Sigmoid colon (tissue), 3 donors: ENCODE results near the gene OR10P1.

Source experiments
- POLR2A ChIP-seq, 2 donors: fragments of 450-650 bp; IDR thresholded peaks; one replicate each; pipeline ENCODE4 v1.6.1; 2016; ENCODE audit warnings: antibody characterized with exemption in 2 of 2, mild to moderate bottlenecking in 2 of 2, moderate library complexity in 2 of 2
- TF ChIP-seq, protein P1 (sequence below), 4 experiments: fragments of 450-650 bp in 3 of 4; fragments of 200-600 bp in 1 of 4; IDR thresholded peaks; one replicate each; pipeline ENCODE4 v1.5.1; 2016 to 2019; ENCODE audit warnings: antibody characterized with exemption in 4 of 4, mild to moderate bottlenecking in 3 of 4, moderate library complexity in 2 of 4

DNA sequence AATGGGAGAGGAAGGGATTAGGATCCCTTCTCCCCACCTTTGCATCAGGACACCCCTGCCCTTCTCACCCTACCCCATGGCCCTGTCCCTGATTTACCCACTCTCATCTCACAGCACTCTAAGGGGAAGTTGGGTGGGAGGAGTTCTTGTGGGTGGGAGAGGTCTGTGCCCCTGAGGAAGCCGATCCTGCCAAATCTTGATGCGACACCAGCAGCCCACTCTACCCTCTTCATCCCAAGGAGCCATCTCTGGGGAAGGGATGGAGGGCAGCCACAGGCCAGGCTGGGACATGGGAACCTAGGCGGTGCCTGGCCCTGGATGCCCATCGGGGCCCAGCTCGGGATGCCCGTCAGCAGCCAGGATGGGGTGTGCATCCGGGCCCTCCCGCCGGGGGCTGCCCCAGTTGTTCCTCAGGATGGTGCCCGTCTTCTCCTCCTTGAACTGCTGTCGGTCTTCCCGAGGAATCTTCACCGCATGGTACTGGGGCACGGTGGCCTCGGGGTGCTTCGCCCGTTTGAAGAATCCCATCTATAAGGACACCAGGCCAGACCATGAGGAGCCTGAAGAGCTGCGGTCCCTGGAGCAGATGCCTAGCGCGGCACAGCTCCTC lies 48.2 kb downstream of the OR10P1 start:
- TF ChIP-seq, protein P1, sequence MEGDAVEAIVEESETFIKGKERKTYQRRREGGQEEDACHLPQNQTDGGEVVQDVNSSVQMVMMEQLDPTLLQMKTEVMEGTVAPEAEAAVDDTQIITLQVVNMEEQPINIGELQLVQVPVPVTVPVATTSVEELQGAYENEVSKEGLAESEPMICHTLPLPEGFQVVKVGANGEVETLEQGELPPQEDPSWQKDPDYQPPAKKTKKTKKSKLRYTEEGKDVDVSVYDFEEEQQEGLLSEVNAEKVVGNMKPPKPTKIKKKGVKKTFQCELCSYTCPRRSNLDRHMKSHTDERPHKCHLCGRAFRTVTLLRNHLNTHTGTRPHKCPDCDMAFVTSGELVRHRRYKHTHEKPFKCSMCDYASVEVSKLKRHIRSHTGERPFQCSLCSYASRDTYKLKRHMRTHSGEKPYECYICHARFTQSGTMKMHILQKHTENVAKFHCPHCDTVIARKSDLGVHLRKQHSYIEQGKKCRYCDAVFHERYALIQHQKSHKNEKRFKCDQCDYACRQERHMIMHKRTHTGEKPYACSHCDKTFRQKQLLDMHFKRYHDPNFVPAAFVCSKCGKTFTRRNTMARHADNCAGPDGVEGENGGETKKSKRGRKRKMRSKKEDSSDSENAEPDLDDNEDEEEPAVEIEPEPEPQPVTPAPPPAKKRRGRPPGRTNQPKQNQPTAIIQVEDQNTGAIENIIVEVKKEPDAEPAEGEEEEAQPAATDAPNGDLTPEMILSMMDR (IDR thresholded peaks at IDR 0.05) = no peak
- no peak for TF ChIP-seq POLR2A (IDR thresholded peaks at IDR 0.05)
